GM12878 (cell line): Measurements from ENCODE around the gene EYS. TPM values are rescaled to one million over a fixed set of nuclear protein-coding genes. Genes with fewer than 3 reads are reported as not detected.

Source experiments
- ATAC-seq: fragments of 200-7000 bp; cut with Tn5 transposase; 3 replicates; pipeline ENCODE4 v1.9.1; 2020; ENCODE audit warnings: mild to moderate bottlenecking, moderate library complexity
- BruUV-seq: library from RNA; stranded (reverse); fragments of 400-500 nt; replicated peaks from 2 replicates; lab custom pipeline; 2021; lab: Mats Ljungman, UMichigan
- CTCF ChIA-PET: fragments of 300-600 bp; sonication (Branson Sonifier 250); formaldehyde crosslinking; extraction: SDS; loops from one replicate; lab custom pipeline; 2021; ENCODE audit warnings: inconsistent platforms; lab: Yijun Ruan, JAX
- POLR2A ChIA-PET: fragments of 350-600 bp; formaldehyde crosslinking; extraction: SDS; loops from one replicate; lab custom pipeline; 2021; ENCODE audit warnings: inconsistent platforms; lab: Charles Lee
- RAD21 ChIA-PET: fragments of 300-600 bp; sonication (Branson Sonifier 250); formaldehyde crosslinking; loops from one replicate; lab custom pipeline; 2023; ENCODE audit warnings: antibody characterized with exemption; ENCODE audit not compliant: unreplicated experiment; lab: Charles Lee
- SMC1A ChIA-PET: fragments of 300-600 bp; sonication (Branson Sonifier 250); formaldehyde crosslinking; loops from one replicate; lab custom pipeline; 2023; ENCODE audit not compliant: unreplicated experiment, uncharacterized antibody; lab: Charles Lee
- DNase-seq: peaks from one replicate; pipeline ENCODE4 v3.0.0-alpha.2; 2011; ENCODE audit warnings: low read depth, low spot score
- FAIRE-seq: peaks from 3 replicates; lab custom pipeline; 2011; peaks lifted over from hg19 to GRCh38; lab: Jason Lieb, UNC
- H2AFZ ChIP-seq: 2 replicates; pipeline ENCODE4 v1.6.0; 2011; ENCODE audit warnings: low read depth, low read length, control low read depth; ENCODE audit not compliant: control insufficient read depth
- H3K27ac ChIP-seq: 2 replicates; pipeline ENCODE4 v1.5.1; 2011; ENCODE audit warnings: control low read depth; ENCODE audit not compliant: control insufficient read depth, insufficient read depth
- H3K27me3 ChIP-seq, 2 experiments: replicated peaks in 1 of 2; 2 replicates each; pipeline versions ENCODE4 v1.6.0 to v1.6.1; 2011; ENCODE audit warnings: low read length in 1 of 2; ENCODE audit not compliant: control insufficient read depth in 2 of 2, insufficient read depth in 2 of 2
- H3K36me3 ChIP-seq, 2 experiments: 2 replicates each; pipeline ENCODE4 v1.5.1; 2011; ENCODE audit warnings: low read length in 1 of 2; ENCODE audit not compliant: control insufficient read depth in 2 of 2, insufficient read depth in 2 of 2
- H3K4me1 ChIP-seq: 2 replicates; pipeline ENCODE4 v1.6.1; 2011; ENCODE audit warnings: mild to moderate bottlenecking, low read length, moderate library complexity, mixed read lengths; ENCODE audit not compliant: control insufficient read depth, insufficient read depth
- H3K4me2 ChIP-seq: 2 replicates; pipeline ENCODE4 v1.6.0; 2011; ENCODE audit warnings: control low read depth; ENCODE audit not compliant: control insufficient read depth, insufficient read depth
- H3K4me3 ChIP-seq: fragments of 200-600 bp; sonication (generic); 2 replicates; pipeline ENCODE4 v1.5.1; 2016
- H3K79me2 ChIP-seq: 2 replicates; pipeline ENCODE4 v1.6.0; 2011; ENCODE audit warnings: low read length; ENCODE audit not compliant: control insufficient read depth, insufficient read depth
- H3K9ac ChIP-seq: 2 replicates; pipeline ENCODE4 v1.8.0; 2011; ENCODE audit warnings: low read length, control low read depth, mixed read lengths; ENCODE audit not compliant: control insufficient read depth, insufficient read depth
- H3K9me3 ChIP-seq: replicated peaks from 3 replicates; pipeline ENCODE4 v1.5.1; 2011; ENCODE audit warnings: mild to moderate bottlenecking, low read length; ENCODE audit not compliant: control insufficient read depth, insufficient read depth
- H4K20me1 ChIP-seq: 2 replicates; pipeline ENCODE4 v1.6.0; 2011; ENCODE audit not compliant: control insufficient read depth, insufficient read depth
- CHD4 ChIP-seq: fragments of 200-600 bp; sonication (generic); IDR thresholded peaks from 2 replicates; pipeline ENCODE4 v1.6.1; 2016; ENCODE audit warnings: mild to moderate bottlenecking
- EGR1 ChIP-seq, 2 experiments: IDR thresholded peaks; 1 replicate in 1 of 2; 2 replicates in 1 of 2; pipeline ENCODE4 v1.6.1; 2011 to 2012; ENCODE audit warnings: low read depth in 2 of 2, low read length in 2 of 2, borderline replicate concordance in 1 of 2, mild to moderate bottlenecking in 1 of 2, moderate library complexity in 1 of 2
- HDAC2 ChIP-seq: fragments of 200-600 bp; sonication (generic); IDR thresholded peaks from 2 replicates; pipeline ENCODE4 v1.6.1; 2017
- HDGF ChIP-seq: fragments of 450-650 bp; IDR thresholded peaks from 2 replicates; pipeline ENCODE4 v1.6.1; 2016; ENCODE audit warnings: antibody characterized with exemption
- JUND ChIP-seq: IDR thresholded peaks from 2 replicates; pipeline ENCODE4 v1.6.1; 2012; ENCODE audit warnings: low read depth, mild to moderate bottlenecking, low read length, improper control_type of control experiment, moderate library complexity
- RAD21 ChIP-seq: IDR thresholded peaks from 2 replicates; pipeline ENCODE4 v1.6.1; 2011; ENCODE audit warnings: mild to moderate bottlenecking, low read depth, low read length, moderate library complexity; ENCODE audit not compliant: insufficient read depth
- SMAD1 ChIP-seq: fragments of 450-650 bp; IDR thresholded peaks from 2 replicates; pipeline ENCODE4 v1.6.1; 2018; ENCODE audit warnings: mild to moderate bottlenecking, low read depth; ENCODE audit not compliant: partially characterized antibody
- WGBS: methylation state at CpG from one replicate; pipeline ENCODE4 v1.1.6; 2016; ENCODE audit warnings: low lambda C conversion rate; ENCODE audit not compliant: insufficient replicate concordance, insufficient coverage; ENCODE audit errors: missing lambda C conversion rate; 5-methylcytosine and 5-hydroxymethylcytosine counted together
- in situ Hi-C: fragments of 300-500 bp; cut with MboI; formaldehyde crosslinking; loops from 9 replicates; pipeline ENCODE4 v1.14.3; 2018; ENCODE audit warnings: mixed read lengths
- intact Hi-C: fragments of 100-400 bp; cut with micrococcal nuclease; formaldehyde crosslinking; loops from one replicate; pipeline ENCODE4 v1.14.2; 2022; ENCODE audit not compliant: unreplicated experiment
- polyA plus RNA-seq, 11 experiments: library from polyadenylated mRNA; depleted of rRNA in 4 of 11; unstranded in 6 of 11; stranded (reverse) in 5 of 11; fragments of >200 nt; fragmentation: Nextera tagmentation in 4 of 11; fragmentation: Illumina TruSeq in 1 of 11; extraction: Ambion mirVana in 4 of 11; extraction: Trizol in 1 of 11; gene quantifications; 1 replicate in 1 of 11; 2 replicates in 10 of 11; pipeline versions ENCODE4 v1.2.1 to v1.2.3, GENCODE V29; 2011 to 2016; ENCODE audit warnings: inconsistent platforms in 2 of 11, missing spikeins in 2 of 11, low read depth in 1 of 11
- total RNA-seq, 4 experiments: library from RNA; depleted of rRNA in 3 of 4; stranded (reverse); fragments of >200 nt in 3 of 4; fragmentation: Illumina TruSeq in 1 of 4; extraction: Trizol in 1 of 4; gene quantifications; 2 replicates each; pipeline versions ENCODE4 v1.2.1 to v1.2.3, GENCODE V29; 2013 to 2021
- TF ChIP-seq, protein P1 (sequence below): IDR thresholded peaks from 2 replicates; pipeline ENCODE4 v1.6.1; 2012; ENCODE audit warnings: low read length, inconsistent platforms
- TF ChIP-seq, protein P2 (sequence below): IDR thresholded peaks from 2 replicates; pipeline ENCODE4 v1.6.1; 2011; ENCODE audit warnings: borderline replicate concordance, low read depth, mild to moderate bottlenecking, moderate library complexity, mixed read lengths, low read length; ENCODE audit not compliant: insufficient read depth; ENCODE audit errors: extremely low read length
- TF ChIP-seq, protein P3 (sequence below), 3 experiments: IDR thresholded peaks in 2 of 3; conservative IDR thresholded peaks in 1 of 3; 2 replicates each; pipeline ENCODE4 v1.5.1; 2011; ENCODE audit warnings: low read depth in 3 of 3, low read length in 3 of 3, mild to moderate bottlenecking in 3 of 3, control low read depth in 2 of 3, moderate library complexity in 2 of 3, inconsistent platforms in 1 of 3, mixed read lengths in 1 of 3; ENCODE audit not compliant: control insufficient read depth in 2 of 3, insufficient read depth in 1 of 3; ENCODE audit errors: extremely low read depth in 1 of 3

The EYS gene
- total and polyA plus RNA-seq, 10 of the 15 experiments (the other 5 are each of a cell fraction or from before 2014, with no cell fraction given): under 0.01 to 0.14 (median 0.02) TPM; not detected in 1

DNA sequence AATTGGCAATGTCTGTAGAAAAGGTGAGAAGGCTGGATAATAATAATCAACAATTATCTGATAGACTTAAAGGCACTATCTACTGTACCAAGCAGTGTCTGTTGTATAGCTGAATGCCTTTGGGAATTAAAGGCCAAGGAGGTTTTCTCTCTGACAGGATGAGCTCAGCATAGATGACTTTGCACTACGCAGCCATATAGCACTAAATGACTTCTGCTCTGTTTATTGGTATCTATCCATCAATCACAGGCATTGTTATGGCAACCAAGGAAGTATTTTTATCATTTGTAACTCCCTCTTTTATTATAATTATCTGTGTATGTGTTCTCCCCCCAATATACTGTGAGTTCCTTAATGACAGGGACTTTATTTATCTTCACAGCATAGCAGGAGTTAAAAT is 1417.1 kb downstream of the EYS start (continued):
- TF ChIP-seq, protein P1, sequence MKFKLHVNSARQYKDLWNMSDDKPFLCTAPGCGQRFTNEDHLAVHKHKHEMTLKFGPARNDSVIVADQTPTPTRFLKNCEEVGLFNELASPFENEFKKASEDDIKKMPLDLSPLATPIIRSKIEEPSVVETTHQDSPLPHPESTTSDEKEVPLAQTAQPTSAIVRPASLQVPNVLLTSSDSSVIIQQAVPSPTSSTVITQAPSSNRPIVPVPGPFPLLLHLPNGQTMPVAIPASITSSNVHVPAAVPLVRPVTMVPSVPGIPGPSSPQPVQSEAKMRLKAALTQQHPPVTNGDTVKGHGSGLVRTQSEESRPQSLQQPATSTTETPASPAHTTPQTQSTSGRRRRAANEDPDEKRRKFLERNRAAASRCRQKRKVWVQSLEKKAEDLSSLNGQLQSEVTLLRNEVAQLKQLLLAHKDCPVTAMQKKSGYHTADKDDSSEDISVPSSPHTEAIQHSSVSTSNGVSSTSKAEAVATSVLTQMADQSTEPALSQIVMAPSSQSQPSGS: no peak
- TF ChIP-seq, protein P2, sequence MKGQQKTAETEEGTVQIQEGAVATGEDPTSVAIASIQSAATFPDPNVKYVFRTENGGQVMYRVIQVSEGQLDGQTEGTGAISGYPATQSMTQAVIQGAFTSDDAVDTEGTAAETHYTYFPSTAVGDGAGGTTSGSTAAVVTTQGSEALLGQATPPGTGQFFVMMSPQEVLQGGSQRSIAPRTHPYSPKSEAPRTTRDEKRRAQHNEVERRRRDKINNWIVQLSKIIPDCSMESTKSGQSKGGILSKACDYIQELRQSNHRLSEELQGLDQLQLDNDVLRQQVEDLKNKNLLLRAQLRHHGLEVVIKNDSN: no peak
- TF ChIP-seq EGR1 (IDR thresholded peaks at IDR 0.05; ENCODE audit: borderline replicate concordance in 1 of 2, low read depth in 2 of 2, low read length in 2 of 2) (no peak), HDGF (no peak), SMAD1 (no peak), CHD4 (no peak), HDAC2 (no peak), RAD21 (no peak)

DNA sequence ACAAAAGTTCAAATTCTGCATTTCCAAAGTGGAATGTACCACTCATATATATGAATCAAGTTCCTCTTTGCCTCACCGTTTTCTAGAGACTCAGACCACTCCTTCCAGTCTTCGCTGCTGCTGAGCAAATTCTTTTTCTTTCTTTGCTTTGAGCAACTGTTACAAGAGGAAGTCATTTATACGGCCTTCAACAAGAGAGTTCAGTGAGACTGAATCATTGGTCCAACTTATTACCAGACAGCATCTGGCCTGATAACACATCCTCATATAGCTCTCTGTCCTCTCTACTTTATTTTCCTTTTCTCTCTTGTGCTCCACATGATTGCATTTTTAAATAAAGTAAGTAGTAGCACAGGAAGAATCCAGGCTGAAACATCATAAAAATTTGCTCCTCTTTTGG is 1418.7 kb downstream of the EYS start:
- ChIA-PET RAD21 (interaction anchor here (1.0 kb wide), 1 partner anchor 42 kb away, joined by 3 read pairs; no protein-coding TSS in a partner anchor), POLR2A (no interaction called here), CTCF (no interaction called here)
- Histone ChIP-seq H3K9ac (no peak overlapping the region), H3K4me2 (no peak overlapping the region), H3K4me3 (no peak overlapping the region), H2AFZ (no peak overlapping the region)
- ATAC-seq (no peak), DNase-seq (no peak)
- in situ Hi-C loops: no loop called here
- BruUV-seq: no TSS peak
- no peak for TF ChIP-seq JUND
- TF ChIP-seq, protein P3, sequence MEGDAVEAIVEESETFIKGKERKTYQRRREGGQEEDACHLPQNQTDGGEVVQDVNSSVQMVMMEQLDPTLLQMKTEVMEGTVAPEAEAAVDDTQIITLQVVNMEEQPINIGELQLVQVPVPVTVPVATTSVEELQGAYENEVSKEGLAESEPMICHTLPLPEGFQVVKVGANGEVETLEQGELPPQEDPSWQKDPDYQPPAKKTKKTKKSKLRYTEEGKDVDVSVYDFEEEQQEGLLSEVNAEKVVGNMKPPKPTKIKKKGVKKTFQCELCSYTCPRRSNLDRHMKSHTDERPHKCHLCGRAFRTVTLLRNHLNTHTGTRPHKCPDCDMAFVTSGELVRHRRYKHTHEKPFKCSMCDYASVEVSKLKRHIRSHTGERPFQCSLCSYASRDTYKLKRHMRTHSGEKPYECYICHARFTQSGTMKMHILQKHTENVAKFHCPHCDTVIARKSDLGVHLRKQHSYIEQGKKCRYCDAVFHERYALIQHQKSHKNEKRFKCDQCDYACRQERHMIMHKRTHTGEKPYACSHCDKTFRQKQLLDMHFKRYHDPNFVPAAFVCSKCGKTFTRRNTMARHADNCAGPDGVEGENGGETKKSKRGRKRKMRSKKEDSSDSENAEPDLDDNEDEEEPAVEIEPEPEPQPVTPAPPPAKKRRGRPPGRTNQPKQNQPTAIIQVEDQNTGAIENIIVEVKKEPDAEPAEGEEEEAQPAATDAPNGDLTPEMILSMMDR (IDR thresholded peaks at IDR 0.05 in 2 of 3, conservative IDR thresholded peaks at IDR 0.05 in 1 of 3; ENCODE audit: control insufficient read depth in 2 of 3, extremely low read depth in 1 of 3, insufficient read depth in 1 of 3, low read depth in 3 of 3, low read length in 3 of 3): no peak
- TF ChIP-seq, all 136 proteins: peak for 0
- FAIRE-seq: no peak
- SMC1A ChIA-PET: interaction anchor here (1.2 kb wide), 1 partner anchor 276 kb away, joined by 3 read pairs; no protein-coding TSS in a partner anchor
- Histone ChIP-seq H3K36me3 (no peaks in the 10 kb centered on the region), H3K79me2 (no peaks in the 10 kb centered on the region), H4K20me1 (no peaks in the 10 kb centered on the region), H3K27ac (no peak overlapping the region), H3K9me3 (no peaks in the 10 kb centered on the region; the same call in 1 of the 3 replicates), H3K4me1 (no peaks in the 10 kb centered on the region), H3K27me3 (peaks cover 0 to 2% of the 10 kb centered on the region in 2 experiments; a peak in 1 of 4 replicates)
- intact Hi-C loops: no loop called here
- WGBS: 33% methylated on average over 3 of the region's 3 CpGs
